Measurements from ENCODE around the gene AKIRIN2.

AKIRIN2 gene

GRCh38 chr6:87653074-87653962, 48.7 kb downstream of the AKIRIN2 start:
- Histone ChIP-seq H3K27ac (replicated peaks) (no peak overlapping the region), H3K27me3 (ENCODE audit: insufficient read depth, poor library complexity, severe bottlenecking) (no peaks in the 10 kb centered on the region), H3K4me3 (replicated peaks; ENCODE audit: insufficient read depth, low read length) (no peak overlapping the region)
- no peak for DNase-seq (ENCODE audit: low read depth in 1 of 2, low spot score in 1 of 2)
- TF ChIP-seq, protein P1, sequence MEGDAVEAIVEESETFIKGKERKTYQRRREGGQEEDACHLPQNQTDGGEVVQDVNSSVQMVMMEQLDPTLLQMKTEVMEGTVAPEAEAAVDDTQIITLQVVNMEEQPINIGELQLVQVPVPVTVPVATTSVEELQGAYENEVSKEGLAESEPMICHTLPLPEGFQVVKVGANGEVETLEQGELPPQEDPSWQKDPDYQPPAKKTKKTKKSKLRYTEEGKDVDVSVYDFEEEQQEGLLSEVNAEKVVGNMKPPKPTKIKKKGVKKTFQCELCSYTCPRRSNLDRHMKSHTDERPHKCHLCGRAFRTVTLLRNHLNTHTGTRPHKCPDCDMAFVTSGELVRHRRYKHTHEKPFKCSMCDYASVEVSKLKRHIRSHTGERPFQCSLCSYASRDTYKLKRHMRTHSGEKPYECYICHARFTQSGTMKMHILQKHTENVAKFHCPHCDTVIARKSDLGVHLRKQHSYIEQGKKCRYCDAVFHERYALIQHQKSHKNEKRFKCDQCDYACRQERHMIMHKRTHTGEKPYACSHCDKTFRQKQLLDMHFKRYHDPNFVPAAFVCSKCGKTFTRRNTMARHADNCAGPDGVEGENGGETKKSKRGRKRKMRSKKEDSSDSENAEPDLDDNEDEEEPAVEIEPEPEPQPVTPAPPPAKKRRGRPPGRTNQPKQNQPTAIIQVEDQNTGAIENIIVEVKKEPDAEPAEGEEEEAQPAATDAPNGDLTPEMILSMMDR (IDR thresholded peaks at IDR 0.05; ENCODE audit: insufficient read depth, low read length) = no peak
- TF ChIP-seq SPI1 (IDR thresholded peaks at IDR 0.05; ENCODE audit: borderline replicate concordance, low read depth) = no peak
- no peak for TF ChIP-seq GABPA (IDR thresholded peaks at IDR 0.05; ENCODE audit: low read depth)
- no peak for TF ChIP-seq POLR2AphosphoS5 (IDR thresholded peaks at IDR 0.05; ENCODE audit: low read depth)
- TF ChIP-seq REST (IDR thresholded peaks at IDR 0.05; ENCODE audit: insufficient replicate concordance, low read depth) = no peak

- Histone ChIP-seq H3K27me3 (ENCODE audit: insufficient read depth, poor library complexity, severe bottlenecking) (no peaks in the 10 kb centered on the region), H3K4me3 (replicated peaks; ENCODE audit: insufficient read depth, low read length) (no peak overlapping the region), H3K27ac (replicated peaks) (no peak overlapping the region)
- no peak for DNase-seq (ENCODE audit: low read depth in 1 of 2, low spot score in 1 of 2)
- no peak for TF ChIP-seq GABPA (IDR thresholded peaks at IDR 0.05; ENCODE audit: low read depth)
- no peak for TF ChIP-seq REST (IDR thresholded peaks at IDR 0.05; ENCODE audit: insufficient replicate concordance, low read depth)
- no peak for TF ChIP-seq POLR2AphosphoS5 (IDR thresholded peaks at IDR 0.05; ENCODE audit: low read depth)
- TF ChIP-seq SPI1 (IDR thresholded peaks at IDR 0.05; ENCODE audit: borderline replicate concordance, low read depth) = no peak
- TF ChIP-seq, protein P1 (IDR thresholded peaks at IDR 0.05; ENCODE audit: insufficient read depth, low read length) = no peak
Observed at GRCh38 chr6:87645080-87645479, 57.0 kb downstream of the AKIRIN2 start.

GRCh38 chr6:87641065-87641692, 60.9 kb downstream of the AKIRIN2 start:
- H3K27me3 ChIP-seq (ENCODE audit: insufficient read depth, poor library complexity, severe bottlenecking) = no peaks in the 10 kb centered on the region
- no peak for DNase-seq (ENCODE audit: low read depth in 1 of 2, low spot score in 1 of 2)
- no peak for TF ChIP-seq GABPA (IDR thresholded peaks at IDR 0.05; ENCODE audit: low read depth)
- no peak for TF ChIP-seq POLR2AphosphoS5 (IDR thresholded peaks at IDR 0.05; ENCODE audit: low read depth)
- TF ChIP-seq, protein P1 (IDR thresholded peaks at IDR 0.05; ENCODE audit: insufficient read depth, low read length) = no peak
- TF ChIP-seq REST (IDR thresholded peaks at IDR 0.05; ENCODE audit: insufficient replicate concordance, low read depth) = no peak
- no peak for TF ChIP-seq SPI1 (IDR thresholded peaks at IDR 0.05; ENCODE audit: borderline replicate concordance, low read depth)
- H3K4me3 ChIP-seq (replicated peaks; ENCODE audit: insufficient read depth, low read length) = no peak overlapping the region
- no peak overlapping the region for H3K27ac ChIP-seq (replicated peaks)
